GM12878 (cell line): ENCODE results near the gene LRRC74B.

Experiments used
- BCL11A ChIP-seq: IDR thresholded peaks from 2 replicates; pipeline ENCODE4 v1.6.1; 2011; ENCODE audit warnings: low read depth, low read length
- CBX3 ChIP-seq: fragments of 200-600 bp; sonication (generic); IDR thresholded peaks from 2 replicates; pipeline ENCODE4 v1.6.1; 2016; ENCODE audit warnings: low read depth, borderline replicate concordance
- CHD2 ChIP-seq: IDR thresholded peaks from 2 replicates; pipeline ENCODE4 v1.6.1; 2011; ENCODE audit warnings: low read depth, low read length, improper control_type of control experiment, borderline replicate concordance
- EZH2 ChIP-seq: IDR thresholded peaks from 2 replicates; pipeline ENCODE4 v1.6.1; 2012; ENCODE audit warnings: low read depth, mild to moderate bottlenecking, control low read depth, inconsistent platforms, low read length, borderline replicate concordance; ENCODE audit not compliant: control insufficient read depth
- JUND ChIP-seq: IDR thresholded peaks from 2 replicates; pipeline ENCODE4 v1.6.1; 2012; ENCODE audit warnings: low read depth, mild to moderate bottlenecking, low read length, improper control_type of control experiment, moderate library complexity
- POLR2AphosphoS5 ChIP-seq: IDR thresholded peaks from 2 replicates; pipeline ENCODE4 v1.6.1; 2011; ENCODE audit warnings: mild to moderate bottlenecking, low read length, inconsistent platforms
- TAF1 ChIP-seq: IDR thresholded peaks from 2 replicates; pipeline ENCODE4 v1.6.1; 2011; ENCODE audit warnings: mild to moderate bottlenecking, low read depth, low read length, borderline replicate concordance
- ZBED1 ChIP-seq: IDR thresholded peaks from 2 replicates; pipeline ENCODE4 v1.6.1; 2016; ENCODE audit warnings: borderline replicate concordance
- TF ChIP-seq, protein P1 (sequence below), 3 experiments: IDR thresholded peaks in 2 of 3; conservative IDR thresholded peaks in 1 of 3; 2 replicates each; pipeline ENCODE4 v1.5.1; 2011; ENCODE audit warnings: low read depth in 3 of 3, low read length in 3 of 3, mild to moderate bottlenecking in 3 of 3, control low read depth in 2 of 3, moderate library complexity in 2 of 3, inconsistent platforms in 1 of 3, mixed read lengths in 1 of 3; ENCODE audit not compliant: control insufficient read depth in 2 of 3, insufficient read depth in 1 of 3; ENCODE audit errors: extremely low read depth in 1 of 3

DNA sequence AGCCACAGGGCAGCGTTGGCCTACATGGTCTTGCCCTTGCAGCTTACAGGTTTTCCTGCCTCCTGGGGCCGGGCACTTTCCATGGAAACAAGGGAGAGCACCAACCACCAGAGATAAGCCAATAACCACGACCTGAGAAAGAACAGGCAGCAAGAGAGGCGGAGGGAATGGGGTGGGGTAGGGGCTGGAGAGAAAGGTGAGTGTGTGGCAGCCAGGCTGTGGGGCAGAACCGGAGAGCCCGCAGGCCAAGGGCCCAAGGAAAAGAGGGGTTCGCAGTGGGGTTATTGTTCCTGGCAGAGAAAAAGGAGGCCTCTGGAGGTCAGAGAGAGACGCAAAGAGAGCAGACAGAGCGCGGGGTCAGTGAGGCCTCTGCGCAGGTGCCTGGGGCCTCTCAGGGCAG, 33.2 kb downstream of the LRRC74B start:
- no peak for TF ChIP-seq JUND
- TF ChIP-seq POLR2AphosphoS5: no peak
- TF ChIP-seq BCL11A: no peak
- TF ChIP-seq, protein P1, sequence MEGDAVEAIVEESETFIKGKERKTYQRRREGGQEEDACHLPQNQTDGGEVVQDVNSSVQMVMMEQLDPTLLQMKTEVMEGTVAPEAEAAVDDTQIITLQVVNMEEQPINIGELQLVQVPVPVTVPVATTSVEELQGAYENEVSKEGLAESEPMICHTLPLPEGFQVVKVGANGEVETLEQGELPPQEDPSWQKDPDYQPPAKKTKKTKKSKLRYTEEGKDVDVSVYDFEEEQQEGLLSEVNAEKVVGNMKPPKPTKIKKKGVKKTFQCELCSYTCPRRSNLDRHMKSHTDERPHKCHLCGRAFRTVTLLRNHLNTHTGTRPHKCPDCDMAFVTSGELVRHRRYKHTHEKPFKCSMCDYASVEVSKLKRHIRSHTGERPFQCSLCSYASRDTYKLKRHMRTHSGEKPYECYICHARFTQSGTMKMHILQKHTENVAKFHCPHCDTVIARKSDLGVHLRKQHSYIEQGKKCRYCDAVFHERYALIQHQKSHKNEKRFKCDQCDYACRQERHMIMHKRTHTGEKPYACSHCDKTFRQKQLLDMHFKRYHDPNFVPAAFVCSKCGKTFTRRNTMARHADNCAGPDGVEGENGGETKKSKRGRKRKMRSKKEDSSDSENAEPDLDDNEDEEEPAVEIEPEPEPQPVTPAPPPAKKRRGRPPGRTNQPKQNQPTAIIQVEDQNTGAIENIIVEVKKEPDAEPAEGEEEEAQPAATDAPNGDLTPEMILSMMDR (IDR thresholded peaks at IDR 0.05 in 2 of 3, conservative IDR thresholded peaks at IDR 0.05 in 1 of 3; ENCODE audit: control insufficient read depth in 2 of 3, extremely low read depth in 1 of 3, insufficient read depth in 1 of 3, low read depth in 3 of 3, low read length in 3 of 3): no peak
- no peak for TF ChIP-seq TAF1
- TF ChIP-seq EZH2: no peak
- TF ChIP-seq CHD2: no peak
- TF ChIP-seq CBX3: no peak
- no peak for TF ChIP-seq ZBED1
